H7 (cell line): ENCODE results near the gene REPIN1. TPM values are rescaled to one million over a fixed set of nuclear protein-coding genes. Genes with fewer than 3 reads are reported as not detected.

Experiments
- DNase-seq: peaks from one replicate; pipeline ENCODE4 v3.0.0; 2012
- H3K27me3 ChIP-seq: 2 replicates; pipeline ENCODE4 v1.6.0; 2011; ENCODE audit warnings: mild to moderate bottlenecking, low read length; ENCODE audit not compliant: control insufficient read depth, insufficient read depth
- H3K36me3 ChIP-seq: replicated peaks from 2 replicates; pipeline ENCODE4 v1.5.1; 2011; ENCODE audit warnings: low read length; ENCODE audit not compliant: control insufficient read depth, insufficient read depth
- H3K4me3 ChIP-seq: 2 replicates; pipeline ENCODE4 v1.5.1; 2011; ENCODE audit warnings: low read depth, mild to moderate bottlenecking, control low read depth, low read length, moderate library complexity; ENCODE audit not compliant: insufficient read depth
- total RNA-seq: library from RNA; depleted of rRNA; stranded (reverse); fragments of >200 nt; shearing (Covaris generic); gene quantifications from 2 replicates; pipeline ENCODE4 v1.2.3, GENCODE V29; 2014

Gene REPIN1
- total RNA-seq, 1 experiment from 2014 or later = 155 TPM

- Histone ChIP-seq H3K36me3 (no peaks in the 10 kb centered on the region; the same call in 1 of the 2 replicates), H3K4me3 (no peak overlapping the region), H3K27me3 (no peaks in the 10 kb centered on the region)
- no peak for DNase-seq
Observed at GRCh38 chr7:150397346-150398107, 28.9 kb downstream of the REPIN1 start.

DNA sequence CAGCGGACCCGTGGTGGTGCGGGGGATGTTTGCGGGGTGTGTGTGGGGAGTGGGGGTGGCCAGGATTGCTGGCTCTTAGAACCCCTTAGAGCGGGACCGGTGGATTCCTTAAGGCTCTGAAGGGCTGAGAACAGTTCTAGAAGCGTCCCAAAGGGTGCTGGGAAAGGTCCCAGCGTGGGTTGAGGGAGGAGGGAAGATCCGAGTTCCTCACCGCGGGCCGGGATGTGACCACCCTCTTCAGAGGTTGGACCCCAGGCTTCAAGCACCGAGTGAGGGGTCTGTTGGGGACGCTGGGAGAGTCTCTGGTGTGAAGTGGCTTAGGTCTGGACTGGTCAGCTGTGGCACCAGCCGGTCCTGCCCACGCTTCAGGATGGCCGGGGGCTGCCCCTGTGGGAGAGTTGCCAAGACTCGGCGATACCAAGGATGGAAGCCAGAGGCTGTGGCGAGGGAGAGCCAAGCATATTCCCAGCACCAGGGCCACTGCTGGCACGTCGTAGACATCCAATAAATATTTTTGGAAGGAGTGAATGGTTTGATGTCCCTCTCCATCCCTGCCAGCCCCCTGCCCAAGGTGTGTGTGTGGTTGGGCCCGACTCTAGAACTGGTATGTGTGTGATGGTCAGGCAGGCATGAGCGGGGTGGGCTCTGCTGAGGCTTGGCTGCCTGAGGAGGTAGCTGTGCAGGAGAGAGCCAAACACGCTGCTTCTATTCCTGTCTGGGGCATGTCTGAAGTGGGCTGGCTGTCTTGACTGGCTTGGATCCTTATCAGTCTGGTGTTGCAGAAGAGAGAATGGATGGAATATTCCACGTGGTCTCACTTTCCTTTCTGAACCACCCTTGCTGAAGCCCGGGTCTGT, 29.7 kb downstream of the REPIN1 start:
- no peak for DNase-seq

GRCh38 chr7:150398965-150399320, 30.3 kb downstream of the REPIN1 start:
- DNase-seq = no peak
- H3K4me3 ChIP-seq = no peak overlapping the region
- H3K27me3 ChIP-seq = no peaks in the 10 kb centered on the region
- H3K36me3 ChIP-seq = no peaks in the 10 kb centered on the region; the same call in 1 of the 2 replicates

More for the DNA sequence above, 29.7 kb downstream of the REPIN1 start:
- Histone ChIP-seq H3K4me3 (no peak overlapping the region), H3K36me3 (no peaks in the 10 kb centered on the region; the same call in 1 of the 2 replicates), H3K27me3 (no peaks in the 10 kb centered on the region)

DNA sequence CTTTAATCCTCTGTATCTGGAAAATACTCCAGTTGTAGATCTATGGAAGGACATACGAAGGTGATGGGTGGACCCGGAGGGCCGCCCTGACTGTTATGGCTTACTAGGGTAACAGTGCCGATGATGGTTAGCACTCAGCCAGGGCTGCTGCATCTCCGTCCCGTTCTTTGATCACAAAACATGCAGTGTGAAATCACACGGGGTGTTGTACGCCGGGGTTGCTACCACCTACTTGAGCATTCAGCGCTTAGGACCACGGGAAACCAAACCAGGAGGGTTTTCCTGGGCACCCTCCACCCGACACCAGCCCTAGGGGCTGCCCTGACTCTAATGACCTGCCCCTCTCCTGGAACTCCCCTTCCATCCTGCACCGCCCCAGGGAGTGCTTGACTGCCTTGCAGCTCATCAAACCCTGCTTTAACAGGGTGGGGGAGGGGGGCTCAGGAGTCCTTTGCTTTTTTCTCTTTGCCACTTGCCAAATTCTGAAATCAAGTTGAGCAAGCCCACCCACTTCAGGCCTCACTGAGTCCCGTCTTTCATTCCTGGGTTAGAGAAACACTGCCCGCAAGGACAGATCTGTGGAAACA, 30.9 kb downstream of the REPIN1 start:
- no peak for DNase-seq
- Histone ChIP-seq H3K36me3 (no peaks in the 10 kb centered on the region; the same call in 1 of the 2 replicates), H3K27me3 (no peaks in the 10 kb centered on the region), H3K4me3 (no peak overlapping the region)

DNA sequence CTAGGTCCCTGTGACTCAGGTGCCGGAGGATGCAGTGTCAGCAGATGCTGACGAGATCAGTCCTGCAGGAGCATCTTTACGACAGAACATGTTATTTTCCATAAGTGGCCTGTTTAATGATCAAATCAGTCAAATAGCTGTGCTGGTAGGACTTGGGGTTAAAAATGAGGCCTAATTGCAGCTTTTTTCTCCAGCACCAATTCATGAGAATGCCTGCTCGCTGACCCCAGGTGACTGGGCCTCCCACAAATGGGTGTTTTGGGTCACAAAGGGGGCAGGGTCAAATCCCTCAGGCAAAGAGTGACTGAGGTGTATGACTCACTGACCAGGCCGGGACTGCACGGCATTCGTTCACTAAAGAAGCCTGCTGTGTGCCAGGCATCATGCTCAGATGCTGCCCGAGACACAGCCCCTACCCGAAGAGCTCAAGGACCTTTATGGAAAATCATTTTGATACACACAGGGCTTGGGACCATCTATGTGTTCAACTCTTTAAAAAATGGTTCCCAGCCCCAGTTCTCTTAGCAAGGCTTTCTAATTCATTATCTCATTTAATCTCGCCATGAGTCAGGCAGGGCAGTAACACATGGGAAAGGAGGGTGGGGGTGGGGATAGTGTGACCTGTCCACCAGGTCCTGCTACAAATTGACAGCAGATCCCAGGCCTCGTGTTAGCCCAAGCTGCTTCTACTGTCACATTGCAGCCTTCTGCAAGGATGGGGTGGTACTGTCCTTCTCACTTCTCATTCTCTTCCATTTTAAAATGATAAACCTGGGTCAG, 31.6 kb downstream of the REPIN1 start:
- Histone ChIP-seq H3K4me3 (no peak overlapping the region), H3K27me3 (no peaks in the 10 kb centered on the region), H3K36me3 (no peaks in the 10 kb centered on the region; the same call in 1 of the 2 replicates)
- no peak for DNase-seq

DNA sequence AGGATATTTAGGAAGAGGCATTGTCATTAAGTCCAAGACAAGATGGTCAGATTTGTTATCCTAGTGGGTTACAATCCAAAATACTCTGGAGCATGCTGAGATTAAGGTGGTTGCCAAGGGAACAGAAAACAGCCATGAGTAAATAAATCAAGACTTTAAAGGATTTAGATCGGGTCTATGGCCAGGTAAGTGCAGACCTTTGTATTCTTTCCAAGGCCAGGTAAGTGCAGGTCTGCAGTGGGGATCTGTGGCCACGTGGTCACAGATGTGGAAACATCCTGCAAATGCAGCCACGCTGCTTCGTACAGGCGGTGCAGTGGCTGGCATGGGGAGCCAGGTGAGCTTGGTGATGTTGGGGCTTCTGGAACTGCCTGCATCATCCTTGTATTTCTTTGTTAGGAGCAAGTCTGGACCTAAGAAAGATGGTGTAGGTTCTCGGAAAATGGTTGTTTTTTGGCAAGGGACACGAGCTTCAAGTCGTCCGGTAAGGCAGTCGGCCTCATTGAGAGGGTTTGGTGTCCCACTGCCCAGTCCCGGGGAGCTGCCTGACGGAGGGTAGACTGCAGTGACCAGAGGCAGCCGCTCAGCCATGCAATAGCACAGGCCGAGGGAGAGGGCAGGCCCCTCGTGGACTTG, 32.3 kb downstream of the REPIN1 start:
- H3K4me3 ChIP-seq = no peak overlapping the region
- H3K27me3 ChIP-seq = no peaks in the 10 kb centered on the region
- DNase-seq = peak; percentile 41
- H3K36me3 ChIP-seq = no peaks in the 10 kb centered on the region; the same call in 1 of the 2 replicates

DNA sequence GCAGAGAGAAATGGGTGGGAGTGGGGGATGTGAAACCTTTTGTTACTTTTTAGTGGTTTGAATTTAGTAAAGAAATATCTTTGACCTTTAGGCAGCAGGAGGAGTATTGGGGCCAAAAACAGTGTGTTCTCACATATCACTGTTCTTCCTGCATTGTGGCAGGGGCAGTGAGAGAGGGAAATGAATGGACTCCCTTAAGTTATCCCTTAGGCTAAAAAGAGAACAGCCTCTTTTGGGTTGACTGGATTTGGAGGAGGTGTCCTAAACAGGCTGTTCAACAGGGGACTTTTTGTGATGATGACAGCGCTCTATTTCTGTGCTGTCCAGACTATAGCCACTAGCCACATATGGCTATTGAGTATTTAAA, 32.8 kb downstream of the REPIN1 start:
- no peaks in the 10 kb centered on the region; the same call in 1 of the 2 replicates for H3K36me3 ChIP-seq
- H3K4me3 ChIP-seq = no peak overlapping the region
- no peaks in the 10 kb centered on the region for H3K27me3 ChIP-seq
- DNase-seq = peak; percentile 36

DNA sequence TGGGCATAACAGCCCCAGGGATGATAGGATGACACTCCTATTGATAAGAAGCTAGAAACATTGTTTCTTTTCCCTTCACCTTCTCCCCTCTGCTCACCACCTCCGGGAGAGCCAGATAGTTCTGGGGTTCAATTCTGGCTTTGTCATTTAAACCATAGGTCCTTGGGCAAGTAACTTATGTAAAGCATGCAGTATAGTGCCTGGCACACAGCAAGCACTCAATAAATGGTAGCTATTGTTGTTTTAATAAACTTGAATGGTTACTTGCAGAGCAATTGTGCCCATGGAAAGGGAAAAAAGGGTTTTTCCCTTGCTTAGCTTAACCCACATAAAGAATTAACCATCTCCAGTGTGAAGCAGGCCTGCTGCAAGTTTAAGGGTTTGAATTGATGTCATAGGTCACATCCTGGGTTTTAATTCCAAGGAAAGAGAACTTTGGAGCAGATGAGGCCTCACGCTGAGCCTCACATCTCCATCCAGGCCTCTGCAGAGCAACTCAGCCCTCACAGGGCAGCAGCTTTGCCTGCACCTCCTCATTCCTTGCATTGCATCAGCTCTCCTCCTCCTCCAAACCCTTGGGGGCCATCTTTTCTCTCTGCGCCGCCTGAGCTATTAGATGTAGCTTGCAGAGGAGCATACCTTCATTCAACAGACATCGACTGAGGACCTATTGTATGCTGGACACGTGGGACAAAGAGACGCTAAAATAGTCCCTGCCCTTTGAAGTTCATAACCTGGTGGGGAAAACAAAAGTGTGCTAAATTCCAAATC, 33.4 kb downstream of the REPIN1 start:
- H3K27me3 ChIP-seq = no peaks in the 10 kb centered on the region
- H3K4me3 ChIP-seq = no peak overlapping the region

GRCh38 chr7:150402671-150403321, 34.2 kb downstream of the REPIN1 start:
- DNase-seq = no peak
- Histone ChIP-seq H3K4me3 (no peak overlapping the region), H3K27me3 (no peaks in the 10 kb centered on the region), H3K36me3 (no peaks in the 10 kb centered on the region; the same call in 1 of the 2 replicates)

More for the DNA sequence above, 33.4 kb downstream of the REPIN1 start:
- H3K36me3 ChIP-seq = no peaks in the 10 kb centered on the region; the same call in 1 of the 2 replicates
- DNase-seq = peak; percentile 83

- Histone ChIP-seq H3K36me3 (peaks cover 1% of the 10 kb centered on the region), H3K4me3 (no peak overlapping the region)
- DNase-seq = no peak
Observed at GRCh38 chr7:150403376-150404171, 35.0 kb downstream of the REPIN1 start.

DNA sequence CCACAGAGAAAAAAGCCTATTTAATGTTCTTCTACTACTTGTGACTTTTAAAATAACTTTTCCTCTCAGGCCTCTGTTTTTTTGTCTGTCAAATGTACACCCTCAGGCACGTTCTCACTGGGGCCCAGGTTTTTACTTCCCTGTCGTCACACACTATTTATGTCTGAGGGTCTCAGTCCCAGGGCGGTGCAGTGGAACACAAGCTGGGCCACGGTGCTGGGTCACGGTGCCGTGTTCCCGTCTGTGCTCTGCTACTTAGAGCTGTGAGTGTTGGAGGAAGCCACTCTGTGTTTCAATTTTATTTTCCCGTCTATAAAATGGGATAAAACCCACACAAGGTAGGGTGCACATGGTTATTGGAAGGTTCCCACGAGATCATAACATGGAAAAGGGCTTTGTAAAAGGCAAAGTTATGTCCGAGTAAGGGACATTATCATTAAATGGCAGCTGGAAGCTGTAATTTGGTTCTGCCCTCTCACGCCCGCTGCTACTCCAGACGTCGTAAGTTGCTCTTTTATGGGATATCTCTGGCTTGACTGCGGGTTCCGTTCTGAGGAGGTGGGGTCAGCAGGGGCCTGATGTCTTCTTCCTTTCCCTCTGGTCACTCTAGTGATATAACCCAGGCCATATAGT, 35.7 kb downstream of the REPIN1 start:
- peaks cover 1% of the 10 kb centered on the region; the same call in 1 of the 2 replicates for H3K36me3 ChIP-seq
- H3K4me3 ChIP-seq = peak overlapping the region; percentile 66
- no peaks in the 10 kb centered on the region for H3K27me3 ChIP-seq
- no peak for DNase-seq

More at GRCh38 chr7:150403376-150404171, 35.0 kb downstream of the REPIN1 start:
- H3K27me3 ChIP-seq = no peaks in the 10 kb centered on the region
